H1 (cell line): ENCODE data around the gene FIZ1. TPM values are rescaled to one million over a fixed set of nuclear protein-coding genes. Genes with fewer than 3 reads are reported as not detected.

Experiments
- EZH2 ChIP-seq: fragments of 200-600 bp; sonication (generic); IDR thresholded peaks from 2 replicates; pipeline ENCODE4 v1.7.1; 2012; ENCODE audit warnings: low read depth, mild to moderate bottlenecking, moderate library complexity, low read length, inconsistent platforms; ENCODE audit not compliant: severe bottlenecking
- JUN ChIP-seq: IDR thresholded peaks from 2 replicates; pipeline ENCODE4 v1.6.1; 2011; ENCODE audit warnings: low read depth, mild to moderate bottlenecking, improper control_type of control experiment, low read length
- PHF8 ChIP-seq: fragments of 200-600 bp; sonication (generic); conservative IDR thresholded peaks from 2 replicates; pipeline ENCODE4 v1.7.1; 2012; ENCODE audit warnings: low read depth, mild to moderate bottlenecking, inconsistent platforms, low read length, moderate library complexity
- SIN3A ChIP-seq, 2 experiments: IDR thresholded peaks in 1 of 2; conservative IDR thresholded peaks in 1 of 2; 2 replicates each; pipeline ENCODE4 v1.6.1; 2011 to 2012; ENCODE audit warnings: low read length in 2 of 2, improper control_type of control experiment in 1 of 2, low read depth in 1 of 2, mild to moderate bottlenecking in 1 of 2
- TAF1 ChIP-seq: IDR thresholded peaks from 2 replicates; pipeline ENCODE4 v1.6.1; 2011; ENCODE audit warnings: mild to moderate bottlenecking, low read depth, low read length
- TCF12 ChIP-seq: IDR thresholded peaks from 2 replicates; pipeline ENCODE4 v1.6.1; 2011; ENCODE audit warnings: low read depth, mild to moderate bottlenecking, low read length
- polyA plus RNA-seq, 7 experiments: library from polyadenylated mRNA; depleted of rRNA in 3 of 7; stranded (reverse) in 5 of 7; unstranded in 2 of 7; fragments of >200 nt in 5 of 7; fragments of 200-250 nt in 2 of 7; gene quantifications; 1 replicate in 5 of 7; 2 replicates in 1 of 7; 4 replicates in 1 of 7; pipeline versions ENCODE4 v1.2.1 to v1.2.3, GENCODE V29; 2011 to 2013; ENCODE audit warnings: missing spikeins in 2 of 7, mixed read lengths in 2 of 7
- total RNA-seq: library from RNA; stranded (reverse); fragmentation: NEBNext Ultra II Directional; extraction: Animal tissue kit (Norgen Biotek cat#: 25700); gene quantifications from 2 replicates; pipeline ENCODE4 v1.2.1, GENCODE V29; 2021

The FIZ1 gene
- total and polyA plus RNA-seq, 2 of the 8 experiments (the other 6 are each of a cell fraction or from before 2014, with no cell fraction given) = 9.1 to 18.5 TPM

- TF ChIP-seq TAF1 = 0 out of 2 replicates have a peak, but pooled peaks have one; percentile 41
- peak; percentile 61 for TF ChIP-seq PHF8
- no peak for TF ChIP-seq EZH2
- no peak for TF ChIP-seq TCF12
- TF ChIP-seq JUN = no peak
- TF ChIP-seq SIN3A (conservative IDR thresholded peaks at IDR 0.05 in 1 of 2, IDR thresholded peaks at IDR 0.05 in 1 of 2; ENCODE audit: low read depth in 1 of 2, low read length in 2 of 2) = no peak
Measured at GRCh38 chr19:55640577-55641425, 41.5 kb upstream of the FIZ1 start, which contains the start of gene ZNF580 (continued).
